HG02973 (cell line): ENCODE measurements around the gene INPP4B.
"Not testable (repeated sequence)": the region's sequence is repeated elsewhere in the genome, so short reads cannot be mapped to it uniquely, and the experiment has no call there.

Experiments used
- ATAC-seq: cut with Tn5 transposase; IDR thresholded peaks from one replicate; pipeline ENCODE4 v1.9.1; 2021; ENCODE audit warnings: moderate library complexity; ENCODE audit not compliant: unreplicated experiment

The INPP4B gene

GRCh38 chr4:142104041-142104440, 742.1 kb downstream of the INPP4B start:
- no peak for ATAC-seq

GRCh38 chr4:142101401-142101800, 744.7 kb downstream of the INPP4B start:
- ATAC-seq, result no peak

GRCh38 chr4:142100941-142101340, 745.2 kb downstream of the INPP4B start:
- no peak for ATAC-seq

- no peak for ATAC-seq
Measured at GRCh38 chr4:142098900-142099545, 747.1 kb downstream of the INPP4B start.

GRCh38 chr4:142098380-142098779, 747.7 kb downstream of the INPP4B start:
- no peak for ATAC-seq

GRCh38 chr4:142097015-142097414, 749.1 kb downstream of the INPP4B start:
- no peak for ATAC-seq

- ATAC-seq, result no peak
Measured at GRCh38 chr4:142095886-142096605, 750.1 kb downstream of the INPP4B start.

GRCh38 chr4:142092941-142093340, 753.2 kb downstream of the INPP4B start:
- no peak for ATAC-seq

- ATAC-seq, result no peak
Measured at GRCh38 chr4:142091691-142092182, 754.4 kb downstream of the INPP4B start.

GRCh38 chr4:142091085-142091513, 755.0 kb downstream of the INPP4B start:
- no peak for ATAC-seq

GRCh38 chr4:142088906-142089305, 757.2 kb downstream of the INPP4B start:
- ATAC-seq, result no peak

GRCh38 chr4:142085513-142086292, 760.4 kb downstream of the INPP4B start:
- ATAC-seq, result no peak

- no peak for ATAC-seq
Measured at GRCh38 chr4:142083264-142083663, 762.8 kb downstream of the INPP4B start.

- ATAC-seq, result no peak
Measured at GRCh38 chr4:142081025-142081424, 765.1 kb downstream of the INPP4B start.

- ATAC-seq, result no peak
Measured at GRCh38 chr4:142079959-142080358, 766.1 kb downstream of the INPP4B start.

GRCh38 chr4:142077048-142077447, 769.1 kb downstream of the INPP4B start:
- ATAC-seq, result no peak

GRCh38 chr4:142068304-142068703, 777.8 kb downstream of the INPP4B start:
- not testable (repeated sequence) for ATAC-seq

- ATAC-seq, result not testable (repeated sequence)
Measured at GRCh38 chr4:142066562-142066961, 779.5 kb downstream of the INPP4B start.

GRCh38 chr4:142065086-142065647, 780.9 kb downstream of the INPP4B start:
- no peak for ATAC-seq

GRCh38 chr4:142064181-142064580, 781.9 kb downstream of the INPP4B start:
- ATAC-seq, result no peak

- no peak for ATAC-seq
Measured at GRCh38 chr4:142045996-142046395, 800.1 kb downstream of the INPP4B start.
